ENCODE data around the gene CEP95. TPM values are rescaled to one million over a fixed set of nuclear protein-coding genes. Genes with fewer than 3 reads are reported as not detected.
A peak's percentile ranks its signal among the peaks of the same experiment; 100 is the strongest.

Gene CEP95
- total RNA-seq, 1 experiment from 2014 or later = 67.3 TPM

GRCh38 chr17:64497565-64498035 is 9.2 kb upstream of the CEP95 start:
- no peak overlapping the region for H4K5ac ChIP-seq (ENCODE audit: insufficient read length, low read depth, low read length)
- no peak overlapping the region for H4K8ac ChIP-seq (replicated peaks; ENCODE audit: insufficient read length, low read depth, low read length)
- no peak overlapping the region for H2BK15ac ChIP-seq (ENCODE audit: low read depth, low read length)
- H3K79me2 ChIP-seq (ENCODE audit: insufficient read depth, low read length) = peaks cover 6% of the 10 kb centered on the region; the same call in 1 of the 2 replicates
- peaks cover 3% of the 10 kb centered on the region for H3K27me3 Mint-ChIP-seq (ENCODE audit: low read depth)
- no peak overlapping the region for H2AFZ ChIP-seq (ENCODE audit: low read length)
- no peak for DNase-seq
- H3K18ac ChIP-seq (ENCODE audit: insufficient read length, low read depth, low read length) = no peak overlapping the region
- H3K27ac Mint-ChIP-seq = peak overlapping the region; percentile 89 to 99 (median 98); a peak in 5 of 7 replicates
- H3K27ac ChIP-seq (ENCODE audit: insufficient read length, low read depth, low read length) = peak overlapping the region; percentile 49
- H3K56ac ChIP-seq (ENCODE audit: insufficient read length, low read depth, low read length) = no peak overlapping the region
- peaks cover 15% of the 10 kb centered on the region for H3K23me2 ChIP-seq (ENCODE audit: insufficient read length, low read depth, low read length, poor library complexity, severe bottlenecking)
- H3K9me3 Mint-ChIP-seq = no peaks in the 10 kb centered on the region; a peak in 1 of 5 replicates
- no peak overlapping the region for H2BK120ac ChIP-seq (ENCODE audit: low read depth, low read length, poor library complexity, severe bottlenecking)
- H3K79me1 ChIP-seq (ENCODE audit: insufficient read depth, low read depth, low read length, poor library complexity, severe bottlenecking) = peaks cover 2% of the 10 kb centered on the region
- peaks cover 54 to 61% of the 10 kb centered on the region in 2 experiments for H3K4me1 Mint-ChIP-seq
- no peak overlapping the region for H3K14ac ChIP-seq (ENCODE audit: insufficient read depth, low read length)
- H3K4ac ChIP-seq (ENCODE audit: low read depth, low read length) = no peak overlapping the region
- H2BK20ac ChIP-seq (ENCODE audit: low read depth, low read length, poor library complexity, severe bottlenecking) = no peak overlapping the region
- H2BK12ac ChIP-seq (ENCODE audit: insufficient read length, low read depth, low read length) = no peak overlapping the region
- WGBS (ENCODE audit: extremely low coverage, insufficient read length, low lambda C conversion rate) = no CpG with 5 or more reads among the region's 4 CpGs
- no peaks in the 10 kb centered on the region for H3K27me3 ChIP-seq (ENCODE audit: insufficient read depth, low read length)
- H2BK5ac ChIP-seq (ENCODE audit: insufficient read length, low read length) = no peak overlapping the region
- H3K36me3 Mint-ChIP-seq (ENCODE audit: insufficient read depth in 1 of 3, low read depth in 3 of 3) = peaks cover 47 to 70% (median 60%) of the 10 kb centered on the region in 3 experiments
- H3K4me2 ChIP-seq (ENCODE audit: insufficient read depth, insufficient read length, low read length) = peak overlapping the region; percentile 87
- H3K9ac ChIP-seq (ENCODE audit: extremely low read depth, insufficient read length, low read length) = no peak overlapping the region
- no peak overlapping the region for H3K23ac ChIP-seq (ENCODE audit: insufficient read length, low read depth, low read length)
- H3K9me3 ChIP-seq (ENCODE audit: control insufficient read depth, low read depth, low read length) = no peaks in the 10 kb centered on the region
- H3K4me3 Mint-ChIP-seq = peak overlapping the region; percentile 99
- H4K91ac ChIP-seq (ENCODE audit: insufficient read length, low read depth, low read length) = no peak overlapping the region
- TF ChIP-seq CTCF (conservative IDR thresholded peaks at IDR 0.05) = no peak; the same call in 2 of the 3 replicates
- no peak overlapping the region for H3T11ph ChIP-seq (ENCODE audit: low read length)
- H4K20me1 ChIP-seq (ENCODE audit: control insufficient read depth, insufficient read depth, insufficient read length) = no peaks in the 10 kb centered on the region
- H2AK5ac ChIP-seq (ENCODE audit: insufficient read length, low read length) = no peak overlapping the region
- no peaks in the 10 kb centered on the region; the same call in 1 of the 2 replicates for H3K4me1 ChIP-seq (ENCODE audit: insufficient read depth, low read length)

Data from H9 (cell line).